ENCODE results near the gene HSF5. TPM values are rescaled to one million over a fixed set of nuclear protein-coding genes. Genes with fewer than 3 reads are reported as not detected.

The HSF5 gene
- total RNA-seq, 1 experiment from 2014 or later = not detected

GRCh38 chr17:58532555-58532951 lies 44.3 kb upstream of the HSF5 start:
- no peaks in the 10 kb centered on the region for H3K36me3 Mint-ChIP-seq (ENCODE audit: insufficient read depth in 1 of 3, low read depth in 3 of 3)
- no peaks in the 10 kb centered on the region for H3K79me1 ChIP-seq (ENCODE audit: insufficient read depth, low read depth, low read length, poor library complexity, severe bottlenecking)
- no peak overlapping the region for H2AK5ac ChIP-seq (ENCODE audit: insufficient read length, low read length)
- no peak overlapping the region for H2BK120ac ChIP-seq (ENCODE audit: low read depth, low read length, poor library complexity, severe bottlenecking)
- no peaks in the 10 kb centered on the region for H3K79me2 ChIP-seq (ENCODE audit: insufficient read depth, low read length)
- no peak overlapping the region for H4K8ac ChIP-seq (replicated peaks; ENCODE audit: insufficient read length, low read depth, low read length)
- no CpG with 5 or more reads among the region's 3 CpGs for WGBS (ENCODE audit: extremely low coverage, insufficient read length, low lambda C conversion rate)
- H3K9me3 ChIP-seq (ENCODE audit: control insufficient read depth, low read depth, low read length) = no peaks in the 10 kb centered on the region
- no peak overlapping the region for H3K56ac ChIP-seq (ENCODE audit: insufficient read length, low read depth, low read length)
- H3K4me1 ChIP-seq (ENCODE audit: insufficient read depth, low read length) = 0 out of 2 replicates have a peak, but pooled peaks cover 2% of the 10 kb centered on the region
- H2AFZ ChIP-seq (ENCODE audit: low read length) = no peak overlapping the region
- H3K27ac Mint-ChIP-seq = peak overlapping the region in 1 of 3 experiments; percentile 10; a peak in 1 of 7 replicates
- no peak for DNase-seq
- H4K5ac ChIP-seq (ENCODE audit: insufficient read length, low read depth, low read length) = no peak overlapping the region
- no peak overlapping the region for H3K27ac ChIP-seq (ENCODE audit: insufficient read length, low read depth, low read length)
- peaks cover 29 to 48% of the 10 kb centered on the region in 2 experiments for H3K4me1 Mint-ChIP-seq
- H3K9me3 Mint-ChIP-seq = no peaks in the 10 kb centered on the region
- no peaks in the 10 kb centered on the region for H3K27me3 ChIP-seq (ENCODE audit: insufficient read depth, low read length)
- H3K27me3 Mint-ChIP-seq (ENCODE audit: low read depth) = peaks cover 58% of the 10 kb centered on the region
- H3K23ac ChIP-seq (ENCODE audit: insufficient read length, low read depth, low read length) = no peak overlapping the region
- TF ChIP-seq, protein P1, sequence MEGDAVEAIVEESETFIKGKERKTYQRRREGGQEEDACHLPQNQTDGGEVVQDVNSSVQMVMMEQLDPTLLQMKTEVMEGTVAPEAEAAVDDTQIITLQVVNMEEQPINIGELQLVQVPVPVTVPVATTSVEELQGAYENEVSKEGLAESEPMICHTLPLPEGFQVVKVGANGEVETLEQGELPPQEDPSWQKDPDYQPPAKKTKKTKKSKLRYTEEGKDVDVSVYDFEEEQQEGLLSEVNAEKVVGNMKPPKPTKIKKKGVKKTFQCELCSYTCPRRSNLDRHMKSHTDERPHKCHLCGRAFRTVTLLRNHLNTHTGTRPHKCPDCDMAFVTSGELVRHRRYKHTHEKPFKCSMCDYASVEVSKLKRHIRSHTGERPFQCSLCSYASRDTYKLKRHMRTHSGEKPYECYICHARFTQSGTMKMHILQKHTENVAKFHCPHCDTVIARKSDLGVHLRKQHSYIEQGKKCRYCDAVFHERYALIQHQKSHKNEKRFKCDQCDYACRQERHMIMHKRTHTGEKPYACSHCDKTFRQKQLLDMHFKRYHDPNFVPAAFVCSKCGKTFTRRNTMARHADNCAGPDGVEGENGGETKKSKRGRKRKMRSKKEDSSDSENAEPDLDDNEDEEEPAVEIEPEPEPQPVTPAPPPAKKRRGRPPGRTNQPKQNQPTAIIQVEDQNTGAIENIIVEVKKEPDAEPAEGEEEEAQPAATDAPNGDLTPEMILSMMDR (conservative IDR thresholded peaks at IDR 0.05) = no peak
- H3T11ph ChIP-seq (ENCODE audit: low read length) = no peak overlapping the region
- H2BK12ac ChIP-seq (ENCODE audit: insufficient read length, low read depth, low read length) = no peak overlapping the region
- no peak overlapping the region for H2BK5ac ChIP-seq (ENCODE audit: insufficient read length, low read length)
- H3K4ac ChIP-seq (ENCODE audit: low read depth, low read length) = no peak overlapping the region
- H2BK15ac ChIP-seq (ENCODE audit: low read depth, low read length) = no peak overlapping the region
- H3K4me2 ChIP-seq (ENCODE audit: insufficient read depth, insufficient read length, low read length) = peak overlapping the region; percentile 48
- H2BK20ac ChIP-seq (ENCODE audit: low read depth, low read length, poor library complexity, severe bottlenecking) = no peak overlapping the region
- H4K20me1 ChIP-seq (ENCODE audit: control insufficient read depth, insufficient read depth, insufficient read length) = no peaks in the 10 kb centered on the region
- H4K91ac ChIP-seq (ENCODE audit: insufficient read length, low read depth, low read length) = no peak overlapping the region
- no peak overlapping the region for H3K14ac ChIP-seq (ENCODE audit: insufficient read depth, low read length)
- H3K23me2 ChIP-seq (ENCODE audit: insufficient read length, low read depth, low read length, poor library complexity, severe bottlenecking) = peaks cover 5% of the 10 kb centered on the region
- no peak overlapping the region for H3K18ac ChIP-seq (ENCODE audit: insufficient read length, low read depth, low read length)
- no peak overlapping the region for H3K9ac ChIP-seq (ENCODE audit: extremely low read depth, insufficient read length, low read length)
- H3K4me3 Mint-ChIP-seq = peak overlapping the region; percentile 63 to 82

All from H9 (cell line).